ENCODE measurements around the gene ESYT1.
A peak's percentile ranks its signal among the peaks of the same experiment; 100 is the strongest.
"Not testable (repeated sequence)": the region's sequence is repeated elsewhere in the genome, so short reads cannot be mapped to it uniquely, and the experiment has no call there.

ESYT1 gene

DNA sequence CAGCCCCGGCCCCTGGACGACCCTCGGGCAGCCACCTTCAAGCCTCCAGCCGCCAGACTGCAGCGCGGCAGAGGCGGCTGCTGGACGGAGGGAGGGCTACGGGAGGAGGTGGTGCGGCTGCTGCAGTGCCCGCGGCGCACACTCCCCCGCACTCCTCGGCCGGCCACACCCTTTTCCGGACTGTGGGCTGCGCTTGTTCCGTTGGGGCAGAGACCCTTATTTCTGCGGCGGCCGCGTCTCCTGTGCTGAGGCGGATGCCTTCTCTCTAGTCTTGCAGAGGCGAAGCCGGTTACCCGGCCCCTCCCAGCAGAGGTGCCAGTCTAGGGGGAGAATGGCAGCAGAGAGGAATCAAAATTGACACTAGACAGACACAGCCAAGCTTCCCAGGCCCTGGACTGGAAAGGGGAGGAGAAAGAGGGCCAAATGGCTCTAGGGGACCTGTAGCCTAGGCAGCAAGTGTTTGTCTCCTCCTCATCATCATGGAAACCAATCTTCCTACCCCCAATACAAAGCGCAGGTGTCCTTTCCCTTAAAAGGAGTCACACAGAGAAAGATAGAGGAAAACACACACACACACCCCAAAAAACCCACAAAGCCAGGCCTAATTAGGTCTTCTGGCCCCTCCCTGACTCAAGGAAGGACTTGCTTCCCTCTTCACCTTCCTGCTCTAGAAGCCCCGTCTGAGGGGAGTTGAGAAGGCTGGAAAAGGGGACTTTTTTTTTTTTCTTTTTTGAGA, 1.3 kb downstream of the ESYT1 start:
- DNase-seq = no peak

DNA sequence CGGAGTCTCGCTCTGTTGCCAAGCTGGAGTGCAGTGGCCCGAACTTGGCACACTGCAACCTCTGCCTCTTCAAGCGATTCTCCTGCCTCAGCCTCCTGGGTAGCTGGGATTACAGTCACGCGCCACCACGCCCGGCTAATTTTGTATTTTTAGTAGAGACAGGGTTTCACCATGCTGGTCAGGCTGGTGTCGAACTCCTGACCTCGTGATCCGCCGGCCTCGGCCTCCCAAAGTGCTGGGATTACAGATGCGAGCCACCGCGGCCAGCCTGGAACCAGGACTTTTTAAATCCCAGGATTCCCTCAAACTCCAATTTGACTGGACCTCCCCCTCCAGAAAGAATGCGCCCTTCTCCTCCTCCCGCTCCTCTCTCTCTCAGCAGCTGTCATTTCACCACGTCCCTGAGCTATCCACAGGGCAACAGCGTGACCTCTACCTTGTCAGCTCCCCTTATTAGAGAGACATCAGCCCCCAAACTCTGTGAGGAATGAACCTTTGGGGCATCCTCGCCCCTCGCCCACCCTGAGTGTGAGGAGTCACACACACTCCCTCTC, 2.0 kb downstream of the ESYT1 start:
- DNase-seq = no peak

DNA sequence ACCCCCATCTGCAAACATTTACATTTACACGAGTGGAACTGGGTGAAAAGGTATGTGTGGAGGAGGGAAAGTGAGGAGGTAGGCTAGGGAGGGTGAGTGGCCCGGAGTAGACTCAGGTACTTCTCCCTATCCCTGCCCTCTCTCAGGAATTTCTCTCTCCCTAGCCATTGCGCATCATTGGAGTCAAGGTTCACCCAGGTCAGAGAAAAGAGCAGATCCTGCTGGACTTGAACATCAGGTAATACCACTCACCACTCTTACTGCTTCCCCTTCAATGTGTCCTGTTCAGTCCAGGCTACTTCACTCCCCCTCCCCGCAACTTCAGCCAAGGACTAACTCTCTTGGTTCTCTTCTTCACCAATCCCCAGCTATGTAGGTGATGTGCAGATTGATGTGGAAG, 2.8 kb downstream of the ESYT1 start:
- DNase-seq = no peak

DNA sequence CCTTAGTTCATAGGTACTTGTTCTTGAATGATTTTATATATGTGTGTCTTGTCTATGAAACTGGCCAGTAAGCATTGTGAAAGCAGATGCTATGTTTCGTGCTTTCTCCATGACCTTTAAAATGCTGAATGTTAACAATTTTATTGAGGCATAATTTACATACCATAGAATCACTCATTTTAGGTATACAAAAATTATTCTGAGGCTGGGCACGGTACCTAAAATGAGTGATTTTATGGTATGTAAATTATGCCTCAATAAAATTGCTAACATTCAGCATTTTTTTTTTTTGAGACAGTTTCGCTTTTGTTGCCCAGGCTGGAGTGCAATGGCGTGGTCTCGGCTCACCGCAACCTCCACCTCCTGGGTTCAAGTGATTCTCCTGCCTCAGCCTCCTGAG, 6.8 kb downstream of the ESYT1 start:
- DNase-seq = no peak

DNA sequence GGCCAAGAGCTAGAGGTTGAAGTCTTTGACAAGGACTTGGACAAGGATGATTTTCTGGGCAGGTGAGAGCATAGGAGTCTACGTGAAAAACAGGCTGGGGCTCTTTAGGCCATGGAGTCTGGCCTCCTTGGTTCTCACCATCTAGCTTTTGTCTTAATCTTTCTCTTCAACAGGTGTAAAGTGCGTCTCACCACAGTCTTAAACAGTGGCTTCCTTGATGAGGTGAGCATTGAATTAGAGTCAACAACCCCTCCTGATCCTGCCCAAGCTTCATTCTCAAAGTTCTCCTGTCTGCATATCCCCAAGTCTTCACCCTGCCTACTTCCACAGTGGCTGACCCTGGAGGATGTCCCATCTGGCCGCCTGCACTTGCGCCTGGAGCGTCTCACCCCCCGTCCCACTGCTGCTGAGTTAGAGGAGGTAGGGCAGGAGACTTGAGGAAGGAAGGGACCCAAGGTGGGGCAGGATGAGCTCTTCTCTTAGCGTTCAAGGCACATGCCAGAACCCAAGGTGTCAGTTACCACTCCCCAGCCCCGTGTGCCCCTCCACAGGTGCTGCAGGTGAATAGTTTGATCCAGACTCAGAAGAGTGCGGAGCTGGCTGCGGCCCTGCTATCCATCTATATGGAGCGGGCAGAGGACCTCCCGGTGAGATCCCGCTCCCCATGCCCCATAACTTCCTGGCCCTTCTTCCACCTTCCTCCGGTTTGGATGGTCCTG, 9.9 kb downstream of the ESYT1 start:
- DNase-seq = no peak

DNA sequence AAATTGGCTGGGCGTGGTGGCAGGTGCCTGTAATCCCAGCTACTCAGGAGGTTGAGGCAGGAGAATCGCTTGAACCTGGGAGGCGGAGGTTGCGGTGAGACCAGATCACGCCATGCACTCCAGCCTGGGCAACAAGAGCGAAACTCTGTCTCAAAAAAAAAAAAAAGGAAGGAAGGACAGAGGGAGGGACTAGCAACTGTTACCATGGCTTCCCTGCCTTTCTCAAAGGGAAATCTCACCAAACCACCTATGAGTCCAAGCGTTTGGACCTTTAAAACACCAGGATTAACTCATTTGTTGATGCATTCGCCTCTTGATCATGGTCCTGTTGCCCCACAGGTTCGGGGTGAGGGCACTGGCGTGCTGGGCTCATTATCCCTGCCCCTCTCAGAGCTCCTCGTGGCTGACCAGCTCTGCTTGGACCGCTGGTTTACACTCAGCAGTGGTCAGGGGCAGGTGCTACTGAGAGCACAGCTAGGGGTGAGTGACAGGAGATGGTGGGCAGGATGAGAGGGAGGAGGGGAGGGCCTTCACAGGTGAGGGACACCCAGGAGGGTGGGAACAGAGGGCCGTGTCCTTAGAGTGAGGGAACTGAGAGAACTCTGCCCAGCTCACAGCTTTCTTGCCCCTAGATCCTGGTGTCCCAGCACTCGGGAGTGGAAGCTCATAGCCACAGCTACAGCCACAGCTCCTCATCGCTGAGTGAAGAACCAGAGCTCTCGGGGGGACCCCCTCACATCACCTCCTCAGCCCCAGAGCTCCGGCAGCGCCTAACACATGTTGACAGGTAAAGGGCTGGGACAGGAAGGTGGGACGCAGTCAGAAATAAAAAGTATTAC, 14.1 kb downstream of the ESYT1 start:
- no peak for DNase-seq

DNA sequence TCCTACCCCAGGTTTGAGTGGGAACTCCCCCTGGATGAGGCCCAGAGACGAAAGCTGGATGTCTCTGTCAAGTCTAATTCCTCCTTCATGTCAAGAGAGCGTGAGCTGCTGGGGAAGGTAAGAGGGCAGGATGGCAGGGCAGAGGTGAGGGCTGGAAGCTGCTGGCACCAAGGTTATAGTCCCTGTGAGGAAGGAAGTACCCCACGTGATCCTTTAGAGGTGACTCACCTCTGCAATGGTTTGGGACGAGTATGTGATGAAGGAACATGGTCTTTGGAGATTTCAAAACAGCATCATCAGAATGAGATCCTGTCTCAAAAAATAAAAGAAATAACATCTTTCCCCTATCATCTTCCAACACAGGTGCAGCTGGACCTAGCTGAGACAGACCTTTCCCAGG, 15.2 kb downstream of the ESYT1 start:
- DNase-seq = no peak

DNA sequence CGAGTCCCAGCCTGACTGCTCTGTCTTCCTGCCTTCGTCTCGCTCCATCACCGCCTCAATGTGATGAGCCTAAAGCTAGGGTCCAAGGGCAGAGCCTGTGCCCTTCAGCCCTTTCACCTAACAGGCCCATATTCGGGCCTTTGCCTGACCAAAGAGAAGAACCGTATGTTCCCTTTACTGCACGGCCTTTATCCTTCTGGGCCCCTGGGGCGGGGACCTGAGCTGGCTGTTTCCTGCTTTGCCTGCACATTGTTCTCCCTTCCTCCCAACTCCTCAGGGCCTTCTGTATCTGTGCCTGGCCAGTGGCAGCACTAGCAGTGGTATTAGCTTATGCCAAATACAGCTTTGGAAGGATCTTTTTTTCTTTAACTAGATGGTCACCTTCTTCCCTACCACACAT, 15.8 kb downstream of the ESYT1 start:
- no peak for DNase-seq

DNA sequence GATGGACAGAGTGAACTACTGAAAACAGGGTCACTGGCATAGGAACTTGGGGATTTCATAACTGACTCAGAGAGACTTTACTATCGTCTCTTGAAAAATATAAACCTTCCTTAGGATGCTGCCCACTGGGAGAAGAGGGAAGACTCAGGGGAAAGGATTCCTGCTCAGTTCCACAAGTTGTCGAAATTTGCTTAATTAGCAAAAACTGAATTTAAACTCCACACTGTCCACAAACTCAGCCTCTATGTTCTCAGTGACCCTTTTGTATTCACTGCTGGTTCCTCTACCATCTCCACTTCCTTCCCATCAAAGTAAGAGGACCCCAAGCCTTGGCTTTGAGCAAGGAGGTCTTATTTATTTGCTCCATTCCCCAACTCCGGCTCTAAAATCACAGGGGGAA, 17.1 kb downstream of the ESYT1 start:
- no peak for DNase-seq

DNA sequence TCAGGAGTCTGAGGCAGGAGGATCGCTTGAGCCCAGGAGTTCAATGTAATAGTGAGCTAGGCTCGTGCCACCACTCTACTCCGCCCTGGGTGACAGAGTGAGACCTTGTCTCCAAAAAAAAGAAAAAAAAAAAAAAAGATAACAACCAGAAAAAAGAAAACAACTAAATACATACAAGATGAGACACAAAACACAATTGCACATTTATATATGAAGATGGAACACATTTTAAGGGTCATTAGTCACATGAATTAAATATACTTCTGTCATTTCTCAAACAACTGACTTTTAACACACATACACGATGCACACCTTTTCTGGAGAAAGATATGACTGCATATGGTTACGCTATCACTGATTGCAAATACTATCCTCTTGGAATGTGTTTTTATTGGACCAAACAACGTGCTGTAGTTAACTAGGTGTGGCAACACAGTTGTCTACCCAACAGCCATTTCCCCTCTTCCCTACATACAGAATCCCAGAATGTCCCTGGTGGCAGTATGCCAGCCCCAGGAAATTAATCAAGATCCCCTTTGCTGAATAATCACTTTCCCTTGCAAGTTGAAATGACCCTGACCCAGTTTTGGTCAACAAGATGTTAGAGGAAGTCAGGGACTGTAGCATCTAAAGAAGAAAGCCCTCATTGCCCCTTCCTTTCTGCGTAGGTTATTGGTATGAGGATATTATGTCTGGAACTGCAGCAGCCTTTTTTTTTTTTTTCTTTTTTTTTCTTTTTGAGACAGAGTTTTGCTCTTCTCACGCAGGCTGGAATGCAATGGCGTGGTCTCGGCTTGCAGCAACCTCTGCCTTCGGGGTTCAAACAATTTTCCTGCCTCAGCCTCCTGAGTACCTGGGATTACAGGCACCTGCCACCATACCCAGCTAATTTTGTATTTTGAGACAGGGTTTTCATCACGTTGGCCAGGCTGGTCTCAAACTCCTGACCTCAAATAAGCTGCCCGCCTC, 18.7 kb downstream of the ESYT1 start:
- DNase-seq = no peak

DNA sequence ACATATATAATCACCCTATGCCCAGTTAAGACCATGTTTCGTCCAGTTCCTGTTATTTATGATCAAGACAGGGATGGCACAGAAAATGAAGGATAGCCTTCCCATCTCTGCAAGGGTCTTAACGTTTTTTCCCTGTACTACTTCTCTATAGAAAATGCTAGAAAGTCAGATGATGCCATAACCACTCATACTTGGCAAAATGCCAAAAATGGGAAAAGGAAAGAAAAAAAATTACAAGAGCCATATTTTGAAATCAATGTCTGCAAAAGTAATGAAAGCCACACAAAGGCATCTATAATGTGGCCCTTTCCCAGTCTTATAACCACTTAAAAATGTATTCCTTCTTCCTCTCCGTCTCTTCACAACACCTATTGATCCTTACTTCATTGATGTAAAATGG, 22.5 kb downstream of the ESYT1 start:
- no peak for DNase-seq

DNA sequence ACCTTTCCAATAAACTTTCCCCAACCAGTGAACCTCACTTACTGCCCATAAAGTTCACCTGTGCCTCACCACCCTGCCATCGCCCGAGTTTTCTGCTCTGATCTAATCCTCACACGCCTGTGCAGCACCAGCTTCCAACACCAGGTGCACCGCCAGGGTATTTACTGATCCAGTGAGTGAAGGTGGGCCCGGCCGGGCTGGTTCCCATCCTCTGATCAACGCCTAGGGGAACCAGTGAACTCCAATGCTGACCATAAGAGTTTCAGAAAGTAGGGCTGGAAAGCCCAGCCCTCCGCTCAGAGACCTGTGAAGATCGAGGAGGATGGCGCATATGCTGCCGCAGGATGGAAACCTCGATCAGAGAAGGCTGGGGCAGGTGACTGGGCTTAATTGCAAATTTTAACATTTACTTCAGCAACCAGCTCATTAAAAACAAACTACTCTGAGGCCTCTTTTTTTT, 23.6 kb downstream of the ESYT1 start:
- DNase-seq = no peak

DNA sequence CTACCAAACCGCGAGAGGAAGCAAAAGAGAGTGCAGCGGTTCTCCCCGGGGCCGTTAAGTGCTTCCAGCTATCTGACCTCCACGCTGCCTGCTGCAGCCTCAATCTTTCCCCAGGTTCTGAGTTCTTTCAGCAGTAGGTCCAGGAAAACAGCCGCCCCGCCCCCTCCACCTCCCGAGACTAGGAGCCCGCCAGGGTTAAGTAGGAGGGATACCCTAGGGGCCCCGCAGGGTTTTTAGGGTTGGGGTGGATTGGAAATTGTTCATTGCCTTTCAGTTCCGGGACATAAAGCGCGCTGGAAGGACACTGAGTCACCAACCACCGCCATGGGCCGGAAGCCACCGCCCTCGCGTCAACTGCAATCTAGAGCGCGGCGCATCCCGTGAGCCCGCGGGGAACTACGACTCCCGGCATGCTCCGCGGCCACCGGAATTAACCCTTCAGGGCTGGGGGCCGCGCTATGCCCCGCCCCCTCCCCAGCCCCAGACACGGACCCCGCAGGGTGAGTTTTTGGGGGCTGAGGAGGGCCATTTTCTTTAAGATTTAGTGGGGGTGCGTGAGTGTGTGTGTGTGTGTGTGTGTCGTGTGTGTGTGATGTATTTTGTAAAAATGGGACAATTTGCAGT, 24.2 kb downstream of the ESYT1 start, which contains the start of gene MYL6B:
Gene MYL6B, plus strand, starts transcription at position 456 of the 624 bp plus-strand sequence. CDS start 1,332 bp downstream, outside the sequence.
- DNase-seq = peak in 1 of 2 experiments; percentile 40

DNA sequence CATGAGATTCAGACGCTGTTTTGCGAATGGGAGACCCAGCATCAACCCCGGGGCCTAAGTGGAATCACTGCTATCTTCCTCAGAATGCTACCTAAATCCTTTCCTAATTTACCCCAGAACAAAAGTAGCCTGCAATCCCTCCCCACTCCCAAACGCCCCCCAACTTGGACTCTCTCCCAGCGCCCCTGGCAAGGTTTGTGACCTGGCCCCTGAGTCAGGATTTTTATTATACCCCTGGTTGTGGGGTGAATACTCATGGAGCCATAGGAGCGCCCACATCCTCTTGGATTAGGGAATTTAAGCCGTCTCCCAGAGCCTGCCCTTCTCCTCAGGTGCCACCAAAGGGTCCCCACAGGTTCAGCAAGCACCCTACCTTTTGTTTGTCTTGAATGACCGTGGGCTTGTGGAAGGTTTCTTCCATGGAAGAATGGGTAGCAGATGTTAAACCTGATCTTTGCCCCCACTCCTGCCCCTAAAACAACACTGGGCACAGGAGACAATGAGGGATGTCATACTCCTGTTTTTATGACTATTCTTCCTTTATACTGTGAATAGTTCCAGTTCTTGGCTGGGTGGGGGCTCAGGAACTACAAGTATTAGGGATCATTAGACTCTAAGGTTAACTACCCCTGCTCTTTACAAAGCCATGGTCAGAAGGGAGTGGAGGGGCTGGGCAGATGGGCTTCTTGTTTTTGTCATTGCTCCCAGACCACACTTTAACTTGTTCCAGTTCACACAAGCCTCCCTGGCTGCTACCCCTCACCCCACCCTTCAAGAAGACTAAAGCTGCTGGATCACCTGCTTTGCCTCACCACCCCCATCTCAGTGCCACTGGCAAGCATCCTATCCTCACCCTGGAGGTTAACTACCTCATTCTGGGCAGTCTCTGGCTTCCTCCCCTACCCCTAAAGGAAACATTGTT, 24.9 kb downstream of the ESYT1 start:
- DNase-seq = no peak

DNA sequence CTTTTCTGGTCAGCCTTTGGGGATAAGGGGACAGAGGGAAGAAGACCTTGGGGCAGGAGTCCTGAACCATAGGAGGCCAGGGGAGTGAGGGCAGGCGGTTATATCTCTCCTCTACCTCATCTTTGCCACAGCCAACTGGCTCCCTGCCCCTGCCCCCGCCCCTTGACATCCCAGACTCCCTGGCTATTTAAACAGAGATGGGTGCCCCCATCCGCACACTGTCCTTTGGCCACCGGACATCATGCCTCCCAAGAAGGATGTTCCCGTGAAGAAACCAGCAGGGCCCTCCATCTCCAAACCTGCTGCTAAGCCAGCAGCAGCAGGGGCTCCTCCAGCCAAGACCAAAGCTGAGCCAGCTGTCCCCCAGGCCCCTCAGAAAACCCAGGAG, 25.6 kb downstream of the ESYT1 start:
- no peak for DNase-seq

DNA sequence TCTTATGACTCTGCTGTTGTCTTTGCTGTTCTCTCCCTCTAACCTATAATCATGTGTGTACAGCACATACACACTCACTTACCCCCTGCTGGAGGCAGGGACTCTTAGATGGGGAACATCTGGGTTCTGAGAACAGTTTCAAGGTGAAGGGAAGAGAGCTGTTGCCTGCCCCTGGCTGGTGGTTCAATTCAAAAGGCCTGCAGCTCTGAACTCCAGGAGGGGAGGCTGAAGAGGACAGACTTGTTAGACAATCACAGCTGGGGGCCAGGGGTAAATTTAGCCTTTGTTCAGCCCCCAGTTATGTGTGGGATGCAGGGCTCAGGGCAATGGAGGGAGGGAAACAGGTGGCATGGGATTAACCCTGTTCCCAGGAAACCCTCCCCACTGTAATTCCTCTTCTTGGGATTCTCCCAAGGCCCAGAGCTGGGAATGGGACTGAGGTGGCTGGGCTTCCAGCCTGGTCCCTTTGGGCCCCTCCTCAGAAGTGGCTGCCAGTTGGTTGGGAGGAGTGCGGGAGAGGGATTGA, 26.2 kb downstream of the ESYT1 start:
- DNase-seq = no peak

DNA sequence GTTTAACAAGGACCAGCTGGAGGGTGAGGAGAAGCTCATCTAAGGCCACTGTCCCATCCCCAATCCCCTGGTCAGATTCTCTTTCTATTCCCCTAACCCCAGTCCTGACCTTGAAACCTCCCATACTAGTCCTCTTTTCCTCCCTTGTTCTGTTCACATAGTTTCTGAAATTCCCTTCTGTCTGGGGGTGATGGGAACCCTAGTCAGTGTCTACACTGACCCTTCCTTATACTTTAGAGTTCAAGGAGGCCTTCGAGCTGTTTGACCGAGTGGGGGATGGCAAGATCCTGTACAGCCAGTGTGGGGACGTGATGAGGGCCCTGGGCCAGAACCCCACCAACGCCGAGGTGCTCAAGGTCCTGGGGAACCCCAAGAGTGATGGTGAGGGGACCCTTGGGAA, 26.8 kb downstream of the ESYT1 start:
- no peak for DNase-seq

DNA sequence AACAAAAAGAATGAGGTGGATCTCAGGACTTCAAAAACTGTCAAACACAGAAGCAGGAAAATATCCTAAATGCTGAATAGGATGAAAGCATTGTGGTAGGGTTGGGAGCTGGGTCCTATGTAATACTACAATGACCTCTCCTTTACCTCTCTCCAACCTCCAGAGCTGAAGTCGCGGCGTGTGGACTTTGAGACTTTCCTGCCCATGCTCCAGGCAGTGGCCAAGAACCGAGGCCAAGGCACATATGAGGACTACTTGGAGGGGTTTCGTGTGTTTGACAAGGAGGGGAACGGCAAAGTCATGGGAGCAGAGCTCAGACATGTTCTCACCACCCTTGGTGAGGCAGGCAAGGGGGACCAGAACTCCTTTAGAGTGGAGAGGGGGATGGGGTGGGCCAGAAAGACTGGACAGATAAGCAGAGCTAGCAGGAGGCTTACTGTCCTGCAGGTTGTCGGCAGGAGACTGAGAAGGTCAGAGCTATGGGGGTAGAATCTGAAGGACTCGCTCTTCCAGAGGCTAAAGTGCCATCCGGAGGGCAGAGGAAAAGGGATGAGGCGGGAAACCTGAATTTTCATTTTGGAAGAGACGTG, 27.3 kb downstream of the ESYT1 start:
- no peak for DNase-seq

DNA sequence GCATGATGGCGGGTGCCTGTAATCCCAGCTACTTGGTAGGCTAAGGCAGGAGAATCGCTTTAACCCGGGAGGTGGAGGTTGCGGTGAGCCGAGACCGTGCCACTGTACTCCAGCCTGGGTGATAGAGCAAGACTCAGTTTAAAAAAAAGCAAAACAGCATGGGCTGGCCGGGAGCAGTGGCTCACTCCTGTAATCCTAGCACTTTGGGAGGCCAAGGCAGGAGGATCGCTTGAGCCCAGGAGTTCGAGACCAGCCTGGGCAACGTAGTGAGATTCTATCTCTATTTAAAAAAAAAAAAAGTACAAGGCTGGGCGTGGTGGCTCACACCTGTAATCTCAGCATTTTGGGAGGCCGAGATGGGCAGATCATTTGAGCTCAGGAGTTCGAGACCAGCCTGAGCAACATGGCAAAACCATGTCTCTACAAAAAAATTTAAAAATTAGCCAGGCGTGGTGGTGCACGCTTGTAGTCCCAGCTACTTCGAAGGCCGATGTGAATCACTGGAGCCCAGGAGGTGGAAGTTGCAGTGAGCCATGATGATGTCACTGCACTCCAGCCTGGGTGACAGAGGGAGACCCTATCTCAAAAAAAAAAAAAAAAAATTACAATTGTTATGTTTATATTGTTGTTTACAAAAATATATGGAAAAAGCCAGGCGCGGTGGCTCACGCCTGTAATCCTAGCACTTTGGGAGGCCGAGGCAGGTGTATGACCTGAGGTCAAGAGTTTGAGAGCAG, 28.6 kb downstream of the ESYT1 start:
- not testable (repeated sequence) for DNase-seq

Data from cerebellar nuclear complex (tissue), 1 donor.